HG03571 (cell line): Measurements from ENCODE around the gene PCP4.
"Not testable (repeated sequence)": the region's sequence is repeated elsewhere in the genome, so short reads cannot be mapped to it uniquely, and the experiment has no call there.

Source experiments
- ATAC-seq: cut with Tn5 transposase; IDR thresholded peaks from one replicate; pipeline ENCODE4 v1.9.1; 2021; ENCODE audit not compliant: unreplicated experiment

PCP4 gene

DNA sequence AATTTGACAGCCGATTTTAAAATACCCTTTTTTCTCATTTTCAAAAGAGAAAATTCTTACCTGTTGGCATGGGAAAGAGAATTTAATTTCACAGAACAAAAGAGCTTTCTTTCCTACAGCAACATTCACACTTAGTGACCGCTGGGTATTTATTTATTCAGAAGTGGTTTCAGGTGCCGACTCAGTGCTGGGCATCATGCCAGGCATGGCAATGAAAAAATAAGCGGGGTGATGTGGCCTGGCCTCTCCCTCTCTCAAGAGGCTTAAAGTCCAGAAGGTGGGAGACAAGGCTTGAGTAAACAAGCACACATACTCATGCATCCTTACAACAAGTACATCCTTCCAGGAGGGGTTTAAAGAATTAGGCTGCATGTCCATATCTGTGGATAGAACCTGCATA, 4.1 kb upstream of the PCP4 start:
- ATAC-seq, result no peak

DNA sequence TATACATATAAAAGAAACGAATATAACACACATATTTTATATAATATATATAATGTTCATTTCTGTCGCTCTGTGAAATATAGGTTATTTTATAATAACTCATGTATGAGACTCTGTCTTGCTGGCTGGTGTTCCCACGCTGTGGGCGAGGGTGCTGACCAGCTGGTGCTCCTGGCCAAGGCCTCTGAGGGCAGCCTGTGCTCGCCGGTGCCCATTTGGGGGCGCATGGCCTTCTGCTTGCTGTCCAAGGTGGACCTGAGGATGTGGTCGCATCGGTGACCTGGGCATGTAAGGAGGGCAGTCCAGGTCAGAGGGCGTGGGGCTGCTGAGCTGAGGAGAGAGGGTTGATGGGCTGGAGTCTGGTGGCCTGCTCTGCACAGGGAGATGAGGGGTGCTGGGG, 1.1 kb upstream of the PCP4 start:
- ATAC-seq, result no peak

GRCh38 chr21:39869141-39869818, 2.0 kb downstream of the PCP4 start:
- ATAC-seq, result no peak

DNA sequence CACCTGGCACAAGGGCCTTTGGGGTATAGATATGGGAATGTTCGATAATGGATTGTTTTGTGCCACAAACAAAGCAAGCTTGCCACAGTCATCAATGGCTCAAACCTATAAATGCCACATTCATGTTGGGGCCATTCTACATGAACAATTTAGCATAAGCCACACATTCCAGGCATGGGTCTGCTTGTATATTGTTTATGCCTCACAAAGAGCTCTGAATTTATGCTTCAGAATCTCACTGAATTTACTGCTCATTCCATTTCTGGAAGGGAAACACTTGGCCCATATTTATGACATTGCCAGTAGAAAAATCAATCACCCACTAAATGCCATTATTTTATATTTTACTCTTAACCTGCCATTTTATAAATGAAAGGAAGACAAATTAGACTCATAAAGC, 6.4 kb downstream of the PCP4 start:
- no peak for ATAC-seq

DNA sequence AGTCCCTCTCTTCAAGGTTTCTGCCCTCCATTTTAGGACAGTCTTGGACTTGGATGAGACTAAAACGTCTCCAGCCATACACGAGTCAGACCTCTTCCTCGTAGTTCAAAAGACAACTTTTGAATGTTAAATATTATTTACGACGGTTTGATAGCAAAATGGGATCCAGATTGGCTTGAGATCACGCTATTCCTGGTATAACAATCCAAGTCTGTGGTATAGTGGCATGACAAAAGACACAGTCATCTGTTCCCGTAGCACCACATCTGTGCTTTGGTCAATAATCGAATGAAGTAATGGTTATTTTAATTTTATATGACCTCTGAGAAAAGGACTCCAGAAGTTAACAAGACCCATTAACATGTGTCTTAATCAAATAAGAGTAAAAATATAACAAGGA, 7.0 kb downstream of the PCP4 start:
- no peak for ATAC-seq

- ATAC-seq, result no peak
Observed at GRCh38 chr21:39874759-39875158, 7.5 kb downstream of the PCP4 start.

DNA sequence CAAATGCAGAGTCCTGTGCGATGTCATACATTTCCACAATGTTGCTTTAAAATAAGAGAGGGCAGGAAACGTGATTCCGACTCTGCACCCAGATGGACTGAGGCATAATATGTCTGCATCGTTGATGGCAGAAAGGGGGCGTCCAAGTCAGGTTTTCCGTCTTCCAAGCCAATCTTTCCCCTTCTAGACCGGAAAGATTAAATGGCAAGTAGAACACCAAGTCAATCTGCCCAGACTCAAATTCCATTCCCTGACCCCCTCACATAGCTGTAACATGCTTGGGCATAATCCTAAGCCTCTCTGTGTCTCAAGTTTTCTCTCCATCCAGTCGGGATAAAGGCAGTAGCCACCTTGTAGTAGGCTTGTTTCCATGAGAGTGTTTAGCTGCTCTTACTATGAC, 14.4 kb downstream of the PCP4 start:
- no peak for ATAC-seq

- no peak for ATAC-seq
Observed at GRCh38 chr21:39882151-39882838, 15.1 kb downstream of the PCP4 start.

DNA sequence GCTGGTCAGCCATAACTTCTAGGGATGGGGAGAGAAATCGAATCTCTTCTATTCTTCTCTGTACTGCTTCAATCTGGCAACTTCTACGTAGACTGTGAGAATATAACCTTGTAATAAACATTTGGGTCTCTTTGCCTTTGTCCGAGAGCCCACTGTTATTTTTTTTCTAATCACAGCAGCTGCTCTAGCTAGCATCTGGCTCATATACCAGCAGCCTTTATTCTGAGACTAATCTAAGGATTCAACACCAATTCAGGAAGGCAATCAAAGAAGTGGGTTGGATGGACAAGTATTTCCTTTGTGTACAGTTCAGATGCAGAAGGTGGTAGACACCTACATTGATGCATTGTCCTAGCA, 15.6 kb downstream of the PCP4 start:
- no peak for ATAC-seq

DNA sequence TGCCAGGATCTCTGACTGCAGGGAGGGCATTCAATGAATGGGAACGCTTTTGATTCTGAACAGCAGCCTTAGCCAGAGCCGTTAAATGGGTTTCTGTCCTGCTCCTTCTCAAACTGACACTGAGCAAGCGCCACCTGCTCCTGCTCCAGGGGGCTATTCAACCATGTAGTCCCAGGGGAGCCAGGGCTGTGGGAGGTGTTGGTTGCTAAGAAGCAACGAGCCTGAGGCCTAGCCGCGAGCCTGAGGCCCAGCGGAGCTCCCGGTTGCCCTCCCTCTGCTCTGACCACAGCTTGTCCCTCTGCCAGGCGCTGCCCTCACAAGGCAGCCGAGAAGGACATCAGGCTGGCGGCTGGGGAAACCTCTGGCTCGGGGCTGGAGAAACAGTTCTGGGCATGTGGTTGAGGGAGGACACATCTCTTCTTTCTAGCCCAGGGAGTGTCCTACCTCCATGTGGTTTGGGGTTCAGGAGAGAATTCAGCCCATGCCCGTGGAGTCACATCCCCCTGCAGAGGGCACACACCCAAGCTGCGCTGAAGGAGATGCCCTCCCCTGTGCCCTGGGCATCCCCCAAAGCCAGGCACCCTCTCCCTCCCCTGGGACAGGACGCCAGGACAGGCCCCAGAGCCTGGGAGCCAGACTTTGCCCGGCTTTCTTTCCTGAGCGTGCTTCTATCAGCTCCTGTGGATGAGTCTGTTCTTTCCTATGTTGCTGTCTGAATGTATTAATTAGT, 18.0 kb downstream of the PCP4 start:
- no peak for ATAC-seq

GRCh38 chr21:39888848-39889247, 21.6 kb downstream of the PCP4 start:
- no peak for ATAC-seq

GRCh38 chr21:39891111-39891510, 23.9 kb downstream of the PCP4 start:
- ATAC-seq, result no peak

GRCh38 chr21:39891863-39892262, 24.6 kb downstream of the PCP4 start:
- ATAC-seq, result not testable (repeated sequence)

DNA sequence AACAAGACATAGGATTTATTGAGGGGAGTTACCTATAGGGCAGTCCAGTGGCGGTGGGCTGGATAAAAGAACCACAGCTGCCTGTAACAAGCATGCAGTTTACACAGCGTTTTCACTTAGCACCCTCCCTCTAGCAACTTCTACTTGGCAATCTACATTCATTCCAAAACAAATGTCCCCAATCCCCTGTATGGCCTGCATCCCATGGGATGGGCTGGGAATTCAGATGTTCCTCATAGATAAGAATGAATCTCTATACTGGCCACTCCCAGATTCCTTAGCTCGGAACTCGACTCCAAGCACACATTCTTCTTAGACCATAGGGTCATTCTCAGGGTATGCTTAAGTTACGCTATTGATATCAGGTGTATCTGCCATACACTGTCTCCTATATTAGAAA, 33.3 kb downstream of the PCP4 start:
- no peak for ATAC-seq

DNA sequence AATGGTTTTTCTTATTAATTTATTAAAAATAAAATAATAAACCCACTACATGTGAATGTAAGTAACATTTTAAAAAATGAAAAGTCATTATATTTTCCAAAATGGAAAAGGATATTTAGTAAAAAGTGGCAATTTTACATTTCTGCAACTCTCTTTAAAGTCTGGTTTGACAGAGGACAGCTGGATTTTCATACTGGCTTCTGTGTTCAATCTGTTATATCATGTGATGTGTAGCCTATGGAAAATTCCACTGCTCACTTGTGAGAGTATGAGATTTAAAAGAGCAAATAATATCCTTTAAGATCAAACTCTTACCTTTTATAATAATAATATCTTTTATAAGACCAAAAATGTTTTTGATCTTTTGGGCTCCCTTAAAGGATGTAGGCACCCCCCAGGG, 33.7 kb downstream of the PCP4 start:
- ATAC-seq, result no peak

- ATAC-seq, result no peak
Observed at GRCh38 chr21:39902986-39903385, 35.7 kb downstream of the PCP4 start.

GRCh38 chr21:39904457-39904856, 37.2 kb downstream of the PCP4 start:
- no peak for ATAC-seq

GRCh38 chr21:39908265-39908923, 41.2 kb downstream of the PCP4 start:
- ATAC-seq, result no peak

GRCh38 chr21:39911286-39912199, 44.3 kb downstream of the PCP4 start:
- no peak for ATAC-seq

- ATAC-seq, result no peak
Observed at GRCh38 chr21:39913706-39914305, 46.6 kb downstream of the PCP4 start.
